Mesendoderm (in vitro differentiated cells): ENCODE data around the gene BBOX1.
A peak's percentile ranks its signal among the peaks of the same experiment; 100 is the strongest.

Source experiments
- DNase-seq: peaks from one replicate; pipeline ENCODE4 v3.0.0; 2013
- H2AK5ac ChIP-seq: 2 replicates; pipeline ENCODE4 v1.6.1; 2013; ENCODE audit warnings: low read length, inconsistent platforms
- H2BK120ac ChIP-seq: 2 replicates; pipeline ENCODE4 v1.6.1; 2013; ENCODE audit warnings: low read depth, mild to moderate bottlenecking, low read length, moderate library complexity, mixed read lengths
- H2BK15ac ChIP-seq: replicated peaks from 2 replicates; pipeline ENCODE4 v1.6.1; 2013; ENCODE audit warnings: low read depth, mild to moderate bottlenecking, moderate library complexity
- H2BK5ac ChIP-seq: 2 replicates; pipeline ENCODE4 v1.6.1; 2013; ENCODE audit warnings: low read length, inconsistent platforms
- H3K18ac ChIP-seq: 2 replicates; pipeline ENCODE4 v1.6.1; 2013; ENCODE audit warnings: mild to moderate bottlenecking, low read length, mixed read lengths
- H3K23ac ChIP-seq: one replicate; pipeline ENCODE4 v1.6.1; 2013; ENCODE audit warnings: low read length
- H3K27ac ChIP-seq: 2 replicates; pipeline ENCODE4 v1.5.1; 2013; ENCODE audit warnings: low read depth, mild to moderate bottlenecking, inconsistent platforms, low read length, moderate library complexity
- H3K27me3 ChIP-seq: 2 replicates; pipeline ENCODE4 v1.6.1; 2013; ENCODE audit warnings: low read length, control low read depth, mild to moderate bottlenecking, inconsistent platforms; ENCODE audit not compliant: insufficient read depth, poor library complexity
- H3K36me3 ChIP-seq: 2 replicates; pipeline ENCODE4 v1.6.1; 2013; ENCODE audit warnings: low read length, inconsistent platforms; ENCODE audit not compliant: control insufficient read depth, insufficient read depth
- H3K4ac ChIP-seq: one replicate; pipeline ENCODE4 v1.6.1; 2013; ENCODE audit warnings: low read depth, mild to moderate bottlenecking, low read length, moderate library complexity
- H3K4me1 ChIP-seq: 2 replicates; pipeline ENCODE4 v1.6.1; 2013; ENCODE audit warnings: low read depth, low read length, inconsistent platforms; ENCODE audit not compliant: control insufficient read depth
- H3K4me2 ChIP-seq: 2 replicates; pipeline ENCODE4 v1.6.1; 2013; ENCODE audit warnings: low read length
- H3K4me3 ChIP-seq: 2 replicates; pipeline ENCODE4 v1.5.1; 2013; ENCODE audit warnings: mild to moderate bottlenecking, low read length
- H3K56ac ChIP-seq: one replicate; pipeline ENCODE4 v1.6.1; 2013; ENCODE audit warnings: low read length
- H3K79me1 ChIP-seq: 2 replicates; pipeline ENCODE4 v1.6.1; 2013; ENCODE audit warnings: low read length, inconsistent platforms
- H3K79me2 ChIP-seq: 2 replicates; pipeline ENCODE4 v1.6.1; 2013; ENCODE audit warnings: mild to moderate bottlenecking, low read length; ENCODE audit not compliant: control insufficient read depth, insufficient read depth
- H3K9ac ChIP-seq: 2 replicates; pipeline ENCODE4 v1.6.1; 2013; ENCODE audit warnings: low read length, inconsistent platforms
- H4K5ac ChIP-seq: one replicate; pipeline ENCODE4 v1.6.1; 2013; ENCODE audit warnings: low read length
- H4K8ac ChIP-seq: one replicate; pipeline ENCODE4 v1.6.1; 2013; ENCODE audit warnings: low read depth, mild to moderate bottlenecking, control low read depth, low read length, moderate library complexity
- WGBS: extraction: QIAGEN DNeasy Blood & Tissue Kit; methylation state at CpG from one replicate; pipeline ENCODE4 v1.1.7; 2013; ENCODE audit warnings: low lambda C conversion rate, missing lambda C conversion rate; ENCODE audit not compliant: insufficient coverage; ENCODE audit errors: extremely low coverage; 5-methylcytosine and 5-hydroxymethylcytosine counted together

BBOX1 gene

DNA sequence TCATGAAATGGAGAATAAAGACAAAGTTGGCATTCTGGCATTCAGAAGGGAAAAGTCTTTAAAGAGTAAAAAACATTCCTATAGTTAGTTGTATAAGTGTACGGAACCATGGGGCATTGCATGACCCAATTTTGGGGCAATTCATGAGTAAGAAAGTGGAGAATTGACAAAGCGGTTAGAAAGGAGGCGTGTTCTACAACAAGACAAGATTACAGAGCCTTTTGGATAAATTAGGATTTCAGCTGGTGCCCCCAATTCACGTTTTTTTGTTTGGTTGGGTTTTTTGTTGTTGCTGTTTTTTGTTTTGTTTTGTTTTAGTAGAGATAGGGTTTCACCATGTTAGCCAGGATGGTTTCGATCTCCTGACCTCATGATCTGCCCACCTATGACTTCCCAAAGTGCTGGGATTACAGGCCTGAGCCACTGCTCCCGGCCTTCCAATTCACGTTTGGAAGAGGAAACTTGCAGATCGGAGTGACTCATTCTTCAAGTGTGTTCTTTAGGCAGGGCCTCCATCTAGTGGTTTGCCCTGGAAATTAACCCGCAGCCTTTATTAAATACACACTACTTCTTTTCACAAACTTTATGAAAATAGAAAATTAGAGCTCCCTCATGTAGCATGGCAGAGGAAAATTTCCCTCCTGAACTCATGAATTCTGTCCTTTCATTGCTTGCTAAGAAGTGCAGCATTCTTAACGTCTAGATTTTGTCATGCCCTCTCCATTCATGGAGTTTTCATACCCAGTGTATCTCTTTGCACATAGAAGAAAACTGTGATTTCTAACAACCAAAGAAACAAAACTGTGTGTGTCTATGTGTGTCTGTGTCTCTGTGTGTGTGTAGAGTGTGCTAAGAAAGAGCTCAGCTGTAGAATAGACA lies 118.1 kb downstream of the BBOX1 start:
- H2BK15ac ChIP-seq, result no peak overlapping the region
- no peak overlapping the region for H2AK5ac ChIP-seq
- no peaks in the 10 kb centered on the region for H3K36me3 ChIP-seq
- no peak overlapping the region for H3K23ac ChIP-seq
- H3K4me2 ChIP-seq, result no peak overlapping the region
- no peak overlapping the region for H3K27ac ChIP-seq
- H3K9ac ChIP-seq, result no peak overlapping the region
- no peak overlapping the region for H3K4ac ChIP-seq
- no CpG with 5 or more reads among the region's 10 CpGs for WGBS
- no peaks in the 10 kb centered on the region for H3K79me1 ChIP-seq
- no peaks in the 10 kb centered on the region for H3K27me3 ChIP-seq
- H4K5ac ChIP-seq, result no peak overlapping the region
- H3K4me3 ChIP-seq, result no peak overlapping the region
- H3K56ac ChIP-seq, result no peak overlapping the region
- H4K8ac ChIP-seq, result no peak overlapping the region
- no peak overlapping the region for H3K18ac ChIP-seq
- H2BK120ac ChIP-seq, result no peak overlapping the region
- peak; percentile 81 for DNase-seq
- no peak overlapping the region for H2BK5ac ChIP-seq
- no peaks in the 10 kb centered on the region for H3K79me2 ChIP-seq
- no peaks in the 10 kb centered on the region for H3K4me1 ChIP-seq

GRCh38 chr11:27159335-27159679 lies 118.7 kb downstream of the BBOX1 start:
- Histone ChIP-seq H2BK5ac (no peak overlapping the region), H3K27me3 (no peaks in the 10 kb centered on the region), H4K5ac (no peak overlapping the region), H3K4me1 (no peaks in the 10 kb centered on the region), H3K79me2 (no peaks in the 10 kb centered on the region), H3K4me2 (no peak overlapping the region), H3K9ac (no peak overlapping the region), H2AK5ac (no peak overlapping the region), H2BK15ac (no peak overlapping the region), H3K36me3 (no peaks in the 10 kb centered on the region), H3K79me1 (no peaks in the 10 kb centered on the region), H3K4me3 (no peak overlapping the region), H2BK120ac (no peak overlapping the region), H3K4ac (no peak overlapping the region), H3K18ac (no peak overlapping the region), H3K23ac (no peak overlapping the region), H3K27ac (no peak overlapping the region), H3K56ac (no peak overlapping the region), H4K8ac (no peak overlapping the region)
- DNase-seq, result no peak
- WGBS, result no CpG with 5 or more reads among the region's 2 CpGs

DNA sequence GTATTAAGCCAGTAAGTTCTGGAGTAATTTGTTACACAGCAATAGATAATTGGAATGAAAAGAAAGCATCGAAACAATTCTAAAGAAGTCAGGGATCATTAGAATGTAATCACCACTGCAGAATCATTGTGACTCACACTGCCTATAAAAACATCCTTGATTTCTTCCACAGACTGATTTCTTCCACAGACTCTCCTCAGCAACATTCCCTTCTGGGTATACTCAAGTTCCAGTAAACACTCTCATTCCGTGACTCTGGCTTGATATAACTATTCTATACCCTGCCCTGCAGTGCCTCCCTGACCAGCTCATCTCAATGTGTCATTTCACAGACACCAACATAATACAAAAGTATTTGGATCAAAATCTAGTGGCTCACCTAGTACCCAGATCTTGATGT lies 120.5 kb downstream of the BBOX1 start:
- no peak overlapping the region for H3K18ac ChIP-seq
- H4K8ac ChIP-seq, result no peak overlapping the region
- DNase-seq, result no peak
- H3K9ac ChIP-seq, result no peak overlapping the region
- no peaks in the 10 kb centered on the region for H3K79me2 ChIP-seq
- H3K56ac ChIP-seq, result no peak overlapping the region
- H3K36me3 ChIP-seq, result no peaks in the 10 kb centered on the region
- no peak overlapping the region for H3K23ac ChIP-seq
- no peak overlapping the region for H3K4ac ChIP-seq
- H3K4me1 ChIP-seq, result no peaks in the 10 kb centered on the region
- no peak overlapping the region for H2BK15ac ChIP-seq
- H3K79me1 ChIP-seq, result no peaks in the 10 kb centered on the region
- no peak overlapping the region for H2BK120ac ChIP-seq
- H3K27ac ChIP-seq, result no peak overlapping the region
- no CpG with 5 or more reads among the region's 2 CpGs for WGBS
- no peak overlapping the region for H2AK5ac ChIP-seq
- no peak overlapping the region for H3K4me3 ChIP-seq
- H2BK5ac ChIP-seq, result no peak overlapping the region
- no peak overlapping the region for H3K4me2 ChIP-seq
- no peak overlapping the region for H4K5ac ChIP-seq
- no peaks in the 10 kb centered on the region for H3K27me3 ChIP-seq

GRCh38 chr11:27162237-27162636 lies 121.6 kb downstream of the BBOX1 start:
- Histone ChIP-seq H4K8ac (no peak overlapping the region), H2AK5ac (no peak overlapping the region)
- no CpG with 5 or more reads among the region's 1 CpG for WGBS

GRCh38 chr11:27166130-27166529 lies 125.5 kb downstream of the BBOX1 start:
- DNase-seq, result no peak
- Histone ChIP-seq H2BK5ac (no peak overlapping the region), H3K9ac (no peak overlapping the region), H3K27me3 (no peaks in the 10 kb centered on the region), H3K4me2 (no peak overlapping the region), H2AK5ac (no peak overlapping the region), H3K4ac (no peak overlapping the region), H2BK15ac (no peak overlapping the region), H3K23ac (no peak overlapping the region), H4K8ac (no peak overlapping the region), H3K79me2 (no peaks in the 10 kb centered on the region), H4K5ac (no peak overlapping the region), H3K4me3 (no peak overlapping the region), H3K4me1 (no peaks in the 10 kb centered on the region), H3K36me3 (no peaks in the 10 kb centered on the region), H3K27ac (no peak overlapping the region), H3K18ac (no peak overlapping the region), H2BK120ac (no peak overlapping the region), H3K56ac (no peak overlapping the region), H3K79me1 (no peaks in the 10 kb centered on the region)
- WGBS, result no CpG with 5 or more reads among the region's 2 CpGs

More at GRCh38 chr11:27162237-27162636, 121.6 kb downstream of the BBOX1 start:
- no peak overlapping the region for H4K5ac ChIP-seq
- no peak overlapping the region for H3K18ac ChIP-seq
- no peak overlapping the region for H3K23ac ChIP-seq
- H3K56ac ChIP-seq, result no peak overlapping the region
- no peak overlapping the region for H2BK5ac ChIP-seq
- no peak for DNase-seq
- no peak overlapping the region for H3K27ac ChIP-seq
- no peaks in the 10 kb centered on the region for H3K4me1 ChIP-seq
- no peaks in the 10 kb centered on the region for H3K79me1 ChIP-seq
- H3K27me3 ChIP-seq, result no peaks in the 10 kb centered on the region
- H3K4me2 ChIP-seq, result no peak overlapping the region
- H3K4ac ChIP-seq, result no peak overlapping the region
- no peak overlapping the region for H3K9ac ChIP-seq
- H2BK15ac ChIP-seq, result no peak overlapping the region
- no peak overlapping the region for H2BK120ac ChIP-seq
- no peaks in the 10 kb centered on the region for H3K79me2 ChIP-seq
- no peak overlapping the region for H3K4me3 ChIP-seq
- no peaks in the 10 kb centered on the region for H3K36me3 ChIP-seq
